ENCODE data around the gene PARP11.
"Not testable (repeated sequence)": the region's sequence is repeated elsewhere in the genome, so short reads cannot be mapped to it uniquely, and the experiment has no call there.

DNA sequence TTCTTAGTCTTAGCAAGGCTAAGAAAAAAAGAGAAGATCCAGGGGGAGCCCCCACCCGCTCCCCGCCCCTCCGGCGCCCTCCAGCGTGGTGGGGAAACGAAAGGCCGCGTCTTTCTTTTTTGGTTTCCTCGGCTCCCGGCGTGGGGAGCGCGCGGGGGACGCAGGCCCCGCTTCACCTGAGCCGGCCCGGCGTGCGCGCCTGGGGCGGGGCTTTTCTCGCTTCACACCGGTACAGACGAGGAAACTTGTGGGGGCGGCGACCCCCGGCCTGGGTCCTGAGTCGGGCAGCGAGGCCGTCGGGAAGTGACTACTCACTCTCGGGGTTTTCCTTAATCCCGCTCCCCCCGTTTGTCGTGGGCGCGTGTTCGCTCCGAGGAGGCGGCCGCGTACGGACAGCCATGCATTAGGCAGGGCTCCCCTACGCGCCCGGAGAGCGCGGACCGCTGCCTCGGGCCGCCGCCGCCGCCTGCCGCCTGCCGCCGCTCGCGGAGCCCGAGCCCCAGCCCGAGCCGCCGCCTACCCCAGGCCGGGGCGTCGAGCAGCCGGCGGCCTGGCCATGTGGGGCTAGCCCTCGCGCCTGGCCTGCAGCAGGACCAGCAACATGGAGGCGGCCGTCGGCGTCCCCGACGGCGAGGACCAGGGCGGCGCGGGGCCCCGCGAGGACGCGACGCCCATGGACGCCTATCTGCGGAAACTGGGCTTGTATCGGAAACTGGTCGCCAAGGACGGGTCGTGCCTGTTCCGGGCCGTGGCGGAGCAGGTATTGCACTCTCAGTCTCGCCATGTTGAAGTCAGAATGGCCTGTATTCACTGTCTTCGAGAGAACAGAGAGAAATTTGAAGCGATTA lies 34.3 kb downstream of the PARP11 start:
- TF ChIP-seq, protein P1, sequence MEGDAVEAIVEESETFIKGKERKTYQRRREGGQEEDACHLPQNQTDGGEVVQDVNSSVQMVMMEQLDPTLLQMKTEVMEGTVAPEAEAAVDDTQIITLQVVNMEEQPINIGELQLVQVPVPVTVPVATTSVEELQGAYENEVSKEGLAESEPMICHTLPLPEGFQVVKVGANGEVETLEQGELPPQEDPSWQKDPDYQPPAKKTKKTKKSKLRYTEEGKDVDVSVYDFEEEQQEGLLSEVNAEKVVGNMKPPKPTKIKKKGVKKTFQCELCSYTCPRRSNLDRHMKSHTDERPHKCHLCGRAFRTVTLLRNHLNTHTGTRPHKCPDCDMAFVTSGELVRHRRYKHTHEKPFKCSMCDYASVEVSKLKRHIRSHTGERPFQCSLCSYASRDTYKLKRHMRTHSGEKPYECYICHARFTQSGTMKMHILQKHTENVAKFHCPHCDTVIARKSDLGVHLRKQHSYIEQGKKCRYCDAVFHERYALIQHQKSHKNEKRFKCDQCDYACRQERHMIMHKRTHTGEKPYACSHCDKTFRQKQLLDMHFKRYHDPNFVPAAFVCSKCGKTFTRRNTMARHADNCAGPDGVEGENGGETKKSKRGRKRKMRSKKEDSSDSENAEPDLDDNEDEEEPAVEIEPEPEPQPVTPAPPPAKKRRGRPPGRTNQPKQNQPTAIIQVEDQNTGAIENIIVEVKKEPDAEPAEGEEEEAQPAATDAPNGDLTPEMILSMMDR (IDR thresholded peaks at IDR 0.05; ENCODE audit: poor library complexity): not testable (repeated sequence)
- not testable (repeated sequence) for TF ChIP-seq EZH2 (IDR thresholded peaks at IDR 0.05; ENCODE audit: borderline replicate concordance); EZH2phosphoT487 (IDR thresholded peaks at IDR 0.05; ENCODE audit: low read depth, severe bottlenecking, unreplicated experiment)

All from hepatocyte (in vitro differentiated cells).